AG10803 (cell line): Measurements from ENCODE around the gene MAN1C1.

Experiments
- DNase-seq: peaks from one replicate; pipeline ENCODE4 v3.0.0; 2010; ENCODE audit warnings: low read depth
- H3K4me3 ChIP-seq: 2 replicates; pipeline ENCODE4 v1.5.1; 2011; ENCODE audit warnings: mild to moderate bottlenecking, low read length, control low read depth
- TF ChIP-seq, protein P1 (sequence below): conservative IDR thresholded peaks from 2 replicates; pipeline ENCODE4 v1.5.1; 2011; ENCODE audit warnings: mild to moderate bottlenecking, low read length, control low read depth, inconsistent platforms

Gene MAN1C1

DNA sequence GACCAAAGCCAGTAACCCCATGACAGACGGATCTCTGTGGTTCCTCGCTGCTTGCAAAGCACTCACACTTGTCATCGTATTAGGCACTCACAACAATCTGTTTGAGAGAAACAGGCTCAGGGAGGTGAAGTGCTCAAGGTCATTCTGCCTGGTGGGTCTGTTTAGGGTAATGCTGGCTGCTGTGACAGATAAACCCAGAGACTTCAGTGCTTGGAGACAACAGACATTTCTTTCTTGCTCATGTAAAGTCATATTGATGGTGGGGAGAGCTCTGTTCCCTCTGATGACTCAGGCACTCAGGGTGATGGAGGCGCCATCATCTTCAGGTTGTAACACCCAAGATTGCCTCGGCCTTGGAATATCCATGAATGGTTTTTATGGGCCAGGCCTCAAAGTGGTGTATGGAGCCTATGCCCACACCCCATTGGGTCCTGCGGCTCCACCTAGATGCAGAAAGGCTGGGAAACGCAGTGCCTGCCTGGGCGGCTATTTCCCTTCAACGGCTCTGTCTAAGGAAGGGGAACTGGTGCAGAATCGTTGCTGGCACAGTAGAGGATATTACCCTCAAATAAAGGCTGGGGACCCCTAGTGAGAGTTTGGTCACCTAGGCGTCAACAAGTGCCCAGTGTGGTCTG, 111.8 kb downstream of the MAN1C1 start:
- DNase-seq = no peak
- H3K4me3 ChIP-seq = no peak overlapping the region
- TF ChIP-seq, protein P1, sequence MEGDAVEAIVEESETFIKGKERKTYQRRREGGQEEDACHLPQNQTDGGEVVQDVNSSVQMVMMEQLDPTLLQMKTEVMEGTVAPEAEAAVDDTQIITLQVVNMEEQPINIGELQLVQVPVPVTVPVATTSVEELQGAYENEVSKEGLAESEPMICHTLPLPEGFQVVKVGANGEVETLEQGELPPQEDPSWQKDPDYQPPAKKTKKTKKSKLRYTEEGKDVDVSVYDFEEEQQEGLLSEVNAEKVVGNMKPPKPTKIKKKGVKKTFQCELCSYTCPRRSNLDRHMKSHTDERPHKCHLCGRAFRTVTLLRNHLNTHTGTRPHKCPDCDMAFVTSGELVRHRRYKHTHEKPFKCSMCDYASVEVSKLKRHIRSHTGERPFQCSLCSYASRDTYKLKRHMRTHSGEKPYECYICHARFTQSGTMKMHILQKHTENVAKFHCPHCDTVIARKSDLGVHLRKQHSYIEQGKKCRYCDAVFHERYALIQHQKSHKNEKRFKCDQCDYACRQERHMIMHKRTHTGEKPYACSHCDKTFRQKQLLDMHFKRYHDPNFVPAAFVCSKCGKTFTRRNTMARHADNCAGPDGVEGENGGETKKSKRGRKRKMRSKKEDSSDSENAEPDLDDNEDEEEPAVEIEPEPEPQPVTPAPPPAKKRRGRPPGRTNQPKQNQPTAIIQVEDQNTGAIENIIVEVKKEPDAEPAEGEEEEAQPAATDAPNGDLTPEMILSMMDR = no peak

DNA sequence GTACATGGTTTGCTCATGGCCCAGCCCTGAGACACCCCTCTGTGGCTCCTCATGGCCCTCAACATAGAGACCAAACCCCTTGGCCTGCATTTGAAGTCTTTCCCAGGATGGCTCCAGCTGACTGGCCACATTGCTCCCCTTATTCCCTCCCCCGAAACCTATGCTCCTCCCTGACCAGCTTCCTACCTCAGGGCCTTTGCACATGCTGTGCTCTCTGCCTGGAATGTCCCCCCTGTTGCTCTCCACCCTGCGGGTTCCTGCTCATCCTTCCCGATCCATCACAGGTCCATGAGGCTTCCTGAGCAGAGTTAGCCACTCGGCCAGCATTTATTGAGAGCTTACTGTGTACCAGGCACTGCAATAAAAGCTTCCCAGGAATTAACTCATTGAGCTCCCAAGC, 112.5 kb downstream of the MAN1C1 start:
- DNase-seq = no peak
- TF ChIP-seq, protein P1 = no peak
- H3K4me3 ChIP-seq = no peak overlapping the region

DNA sequence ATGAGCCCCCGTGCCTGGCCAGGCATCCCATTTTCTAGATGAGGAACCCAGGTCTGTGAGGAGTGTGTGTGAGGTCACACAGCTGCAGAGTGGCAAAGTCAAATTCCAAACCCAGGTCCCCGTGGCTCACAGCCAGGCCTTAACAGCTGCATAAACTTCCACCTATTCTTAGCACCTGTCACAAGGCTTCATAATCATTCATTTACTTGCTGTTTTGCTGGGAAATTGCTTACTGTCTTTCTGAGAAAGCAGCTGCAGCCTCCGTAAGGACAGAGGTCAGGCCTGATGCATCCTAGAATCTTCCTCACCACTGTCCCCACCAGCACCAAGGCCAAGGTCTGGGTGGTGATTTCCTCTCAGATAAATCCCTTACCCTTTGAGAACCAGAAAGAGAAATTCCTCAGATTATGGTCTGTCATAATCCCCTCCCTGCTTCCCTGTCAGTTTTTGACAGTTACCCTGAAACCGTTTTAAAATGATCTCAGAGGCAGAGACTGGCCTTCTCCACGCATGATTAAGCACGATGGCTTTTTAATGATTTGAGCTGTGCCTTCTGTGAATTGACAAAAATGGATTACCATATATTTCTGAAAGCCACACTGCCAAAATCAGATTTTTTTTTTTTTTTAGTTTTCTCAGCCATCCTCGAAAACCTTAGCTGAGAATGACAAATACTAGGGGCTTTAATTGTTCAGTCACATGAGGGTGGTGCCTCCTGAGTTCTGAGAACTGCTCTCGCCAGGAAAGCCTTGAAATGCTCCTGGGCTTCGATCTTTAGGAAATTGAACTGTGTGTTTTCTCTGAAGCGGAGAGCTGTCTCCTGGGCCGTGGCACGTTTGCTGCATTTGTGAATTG, 113.4 kb downstream of the MAN1C1 start:
- no peak for DNase-seq
- TF ChIP-seq, protein P1 = no peak
- H3K4me3 ChIP-seq = no peak overlapping the region

DNA sequence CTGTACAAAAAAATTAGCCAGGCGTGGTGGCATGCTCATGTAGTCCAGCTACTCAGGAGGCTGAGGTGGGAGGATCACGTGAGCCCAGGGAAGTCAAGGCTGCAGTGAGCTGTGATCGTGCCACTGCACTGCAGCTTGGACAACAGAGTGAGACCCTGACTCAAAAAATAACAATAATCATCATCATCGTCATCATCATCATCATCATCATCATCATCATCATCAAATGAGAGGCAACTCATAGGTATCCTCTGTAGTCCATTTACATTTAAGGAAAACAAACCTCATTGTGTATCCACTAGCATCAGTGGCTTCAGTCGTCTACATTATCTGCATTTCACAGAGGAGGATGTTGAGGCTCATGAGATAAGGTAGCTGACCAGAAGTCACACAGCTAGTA, 114.6 kb downstream of the MAN1C1 start:
- TF ChIP-seq, protein P1 = no peak
- no peak for DNase-seq
- no peak overlapping the region for H3K4me3 ChIP-seq

DNA sequence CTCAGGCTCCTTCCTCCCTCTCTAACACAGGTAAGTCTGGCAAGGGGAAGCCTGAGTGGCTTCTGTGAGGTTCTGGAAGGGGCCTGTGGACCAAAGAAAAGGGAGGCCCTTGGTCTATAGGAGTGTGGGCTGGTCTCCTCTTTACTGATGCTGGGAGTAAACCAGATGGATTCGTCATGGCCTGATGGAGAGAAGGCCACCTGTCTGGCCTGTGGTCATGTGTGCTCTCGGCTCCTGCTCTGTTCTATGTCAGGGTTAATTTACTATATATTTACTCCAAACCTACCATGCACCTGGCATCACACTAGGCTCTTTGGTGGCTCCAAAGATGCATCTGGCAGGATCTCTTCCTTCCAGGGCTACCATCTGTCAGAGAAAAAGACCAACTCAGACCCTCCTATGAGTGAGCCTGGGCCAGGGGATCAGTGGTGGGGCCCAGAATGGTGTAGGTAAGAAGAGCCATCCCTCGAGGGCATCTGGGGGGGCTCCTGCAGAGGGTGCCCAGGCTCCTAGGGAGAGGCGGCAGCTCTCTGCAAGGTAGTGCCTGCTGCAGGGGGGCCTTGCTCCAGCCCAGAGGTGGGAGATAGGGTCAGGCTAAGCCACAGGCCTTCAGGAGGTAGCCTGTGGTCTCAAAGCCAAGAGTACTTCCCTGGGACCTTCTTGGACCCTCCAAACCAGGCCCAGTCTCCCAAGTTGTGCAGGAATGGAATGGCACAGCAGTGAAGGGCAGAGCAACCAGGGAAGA, 115.2 kb downstream of the MAN1C1 start:
- TF ChIP-seq, protein P1 = no peak
- H3K4me3 ChIP-seq = no peak overlapping the region
- DNase-seq = no peak

DNA sequence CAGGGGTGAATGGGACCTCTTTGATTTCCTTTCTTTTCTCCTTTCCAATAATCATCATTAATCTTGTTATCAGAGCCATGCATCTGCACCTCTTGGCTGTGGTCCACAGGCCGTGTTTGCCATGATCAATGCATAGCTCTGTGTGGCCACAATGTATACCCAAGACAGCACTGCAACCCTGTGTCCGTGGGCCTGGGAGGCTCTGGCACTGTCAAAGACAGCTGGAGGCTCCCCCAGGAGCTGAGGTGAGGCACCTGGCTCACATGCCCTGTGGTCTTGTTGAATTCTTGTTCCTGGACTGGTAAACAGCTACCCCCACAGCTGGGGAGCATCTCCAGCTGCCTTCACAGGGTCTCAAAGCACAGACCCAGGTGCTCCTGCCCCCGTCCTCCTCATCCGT, 116.2 kb downstream of the MAN1C1 start:
- TF ChIP-seq, protein P1 = no peak
- H3K4me3 ChIP-seq = no peak overlapping the region
- DNase-seq = no peak
